Measurements from ENCODE around the gene TMEM270. TPM values are rescaled to one million over a fixed set of nuclear protein-coding genes. Genes with fewer than 3 reads are reported as not detected.

The TMEM270 gene
- total RNA-seq, 2 donors from 2014 or later = not detected

DNA sequence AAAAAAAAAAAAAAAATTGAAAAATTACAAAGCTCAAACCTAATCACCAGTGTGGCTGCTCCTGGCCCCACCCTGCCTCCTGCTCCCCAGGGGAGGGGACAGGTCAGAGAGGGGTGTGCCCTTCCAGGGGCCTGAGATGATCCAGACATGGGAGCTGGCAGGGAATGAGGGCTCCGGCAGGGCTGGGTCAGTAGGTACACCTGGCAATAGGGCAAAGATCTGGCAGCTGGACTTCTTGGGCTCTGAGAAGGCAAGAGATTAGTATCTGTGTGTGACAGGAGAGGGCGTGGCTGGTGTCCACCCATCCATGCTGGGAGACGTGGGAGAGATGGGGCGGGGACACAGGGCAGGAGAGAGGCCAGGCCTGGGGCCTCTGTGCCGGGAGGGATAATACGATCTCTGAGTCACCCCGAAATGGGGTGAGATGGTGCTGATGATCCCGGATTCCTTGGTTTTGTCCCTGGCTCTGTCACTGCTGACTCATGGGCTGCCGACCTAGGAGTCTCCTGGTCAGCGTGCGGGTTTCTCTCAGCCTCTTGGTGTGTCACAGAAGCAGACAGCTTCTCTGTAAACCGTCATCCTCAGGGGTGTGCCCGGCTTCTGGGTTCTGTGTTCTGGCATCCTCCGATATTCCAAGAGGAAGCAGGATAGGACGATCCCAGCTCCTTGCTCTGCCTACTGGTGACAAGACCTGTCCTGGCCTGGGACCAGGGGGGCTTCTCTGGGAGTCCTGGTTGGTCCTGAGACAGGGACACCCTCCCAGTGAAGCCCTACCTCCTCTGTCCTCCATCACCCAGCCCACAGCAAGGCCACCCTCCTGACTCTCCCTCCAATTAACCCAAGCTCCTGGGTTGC, 38.4 kb upstream of the TMEM270 start:
- H3K4me1 ChIP-seq (ENCODE audit: control insufficient read depth, insufficient read depth, low read length) = no peaks in the 10 kb centered on the region
- no peak overlapping the region for H3K27ac ChIP-seq (ENCODE audit: low read depth, low read length)
- peak; percentile 67 for DNase-seq
- Mint-ChIP-seq H3K27ac (no peak overlapping the region), H3K9me3 (no peaks in the 10 kb centered on the region), H3K27me3 (ENCODE audit: insufficient read depth) (peaks cover 14% of the 10 kb centered on the region), H3K4me3 (no peak overlapping the region), H3K36me3 (ENCODE audit: low read depth) (no peaks in the 10 kb centered on the region), H3K4me1 (peaks cover 4% of the 10 kb centered on the region)
- H3K4me3 ChIP-seq (ENCODE audit: low read length) = no peak overlapping the region
- TF ChIP-seq, protein P1, sequence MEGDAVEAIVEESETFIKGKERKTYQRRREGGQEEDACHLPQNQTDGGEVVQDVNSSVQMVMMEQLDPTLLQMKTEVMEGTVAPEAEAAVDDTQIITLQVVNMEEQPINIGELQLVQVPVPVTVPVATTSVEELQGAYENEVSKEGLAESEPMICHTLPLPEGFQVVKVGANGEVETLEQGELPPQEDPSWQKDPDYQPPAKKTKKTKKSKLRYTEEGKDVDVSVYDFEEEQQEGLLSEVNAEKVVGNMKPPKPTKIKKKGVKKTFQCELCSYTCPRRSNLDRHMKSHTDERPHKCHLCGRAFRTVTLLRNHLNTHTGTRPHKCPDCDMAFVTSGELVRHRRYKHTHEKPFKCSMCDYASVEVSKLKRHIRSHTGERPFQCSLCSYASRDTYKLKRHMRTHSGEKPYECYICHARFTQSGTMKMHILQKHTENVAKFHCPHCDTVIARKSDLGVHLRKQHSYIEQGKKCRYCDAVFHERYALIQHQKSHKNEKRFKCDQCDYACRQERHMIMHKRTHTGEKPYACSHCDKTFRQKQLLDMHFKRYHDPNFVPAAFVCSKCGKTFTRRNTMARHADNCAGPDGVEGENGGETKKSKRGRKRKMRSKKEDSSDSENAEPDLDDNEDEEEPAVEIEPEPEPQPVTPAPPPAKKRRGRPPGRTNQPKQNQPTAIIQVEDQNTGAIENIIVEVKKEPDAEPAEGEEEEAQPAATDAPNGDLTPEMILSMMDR (conservative IDR thresholded peaks at IDR 0.05) = no peak
- no peaks in the 10 kb centered on the region for H3K36me3 ChIP-seq (ENCODE audit: control insufficient read depth, insufficient read depth, low read length)
- no peaks in the 10 kb centered on the region for H3K9me3 ChIP-seq (ENCODE audit: control insufficient read depth, low read length)
- H3K27me3 ChIP-seq (ENCODE audit: control insufficient read depth, insufficient read depth, low read length, poor library complexity, severe bottlenecking) = no peaks in the 10 kb centered on the region
- 81% methylated on average over 4 to 15 of the region's 15 CpGs for WGBS, 2 experiments (ENCODE audit: insufficient coverage in 1 of 2, insufficient read length in 1 of 2)
- no peak overlapping the region for H3K9ac ChIP-seq (ENCODE audit: extremely low read depth, low read length, poor library complexity, severe bottlenecking)

DNA sequence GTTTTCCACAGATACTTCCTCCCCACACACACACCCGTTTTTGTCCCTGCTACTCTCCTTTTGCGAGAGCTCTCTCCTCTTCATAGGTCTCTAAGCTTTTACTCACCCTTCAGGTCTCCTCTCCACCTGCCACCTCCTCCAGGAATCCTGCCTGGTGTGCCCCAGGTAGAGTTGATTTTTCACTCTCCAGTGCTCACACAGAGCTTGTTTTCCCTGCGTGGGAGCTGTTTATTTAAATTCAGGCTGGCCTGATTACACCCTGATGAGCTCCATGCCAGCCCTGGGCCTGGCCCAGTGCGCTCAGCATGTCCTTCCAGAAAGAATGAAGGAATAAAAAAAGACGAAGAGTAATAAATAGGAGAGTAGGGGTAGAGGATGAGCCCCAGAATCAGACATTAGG, 37.7 kb upstream of the TMEM270 start:
- Histone ChIP-seq H3K9ac (ENCODE audit: extremely low read depth, low read length, poor library complexity, severe bottlenecking) (no peak overlapping the region), H3K27me3 (ENCODE audit: control insufficient read depth, insufficient read depth, low read length, poor library complexity, severe bottlenecking) (no peaks in the 10 kb centered on the region), H3K36me3 (ENCODE audit: control insufficient read depth, insufficient read depth, low read length) (no peaks in the 10 kb centered on the region), H3K4me3 (ENCODE audit: low read length) (no peak overlapping the region), H3K9me3 (ENCODE audit: control insufficient read depth, low read length) (no peaks in the 10 kb centered on the region), H3K27ac (ENCODE audit: low read depth, low read length) (no peak overlapping the region), H3K4me1 (ENCODE audit: control insufficient read depth, insufficient read depth, low read length) (peaks cover 3% of the 10 kb centered on the region)
- Mint-ChIP-seq H3K4me1 (peaks cover 10% of the 10 kb centered on the region), H3K36me3 (ENCODE audit: low read depth) (no peaks in the 10 kb centered on the region), H3K27me3 (ENCODE audit: insufficient read depth) (peaks cover 14% of the 10 kb centered on the region), H3K4me3 (no peak overlapping the region), H3K27ac (no peak overlapping the region), H3K9me3 (no peaks in the 10 kb centered on the region)
- TF ChIP-seq, protein P1 (conservative IDR thresholded peaks at IDR 0.05) = no peak
- DNase-seq = peak; percentile 35
- WGBS, 2 experiments (ENCODE audit: insufficient coverage in 1 of 2, insufficient read length in 1 of 2) = 81 to 88% methylated on average over 5 of the region's 5 CpGs

DNA sequence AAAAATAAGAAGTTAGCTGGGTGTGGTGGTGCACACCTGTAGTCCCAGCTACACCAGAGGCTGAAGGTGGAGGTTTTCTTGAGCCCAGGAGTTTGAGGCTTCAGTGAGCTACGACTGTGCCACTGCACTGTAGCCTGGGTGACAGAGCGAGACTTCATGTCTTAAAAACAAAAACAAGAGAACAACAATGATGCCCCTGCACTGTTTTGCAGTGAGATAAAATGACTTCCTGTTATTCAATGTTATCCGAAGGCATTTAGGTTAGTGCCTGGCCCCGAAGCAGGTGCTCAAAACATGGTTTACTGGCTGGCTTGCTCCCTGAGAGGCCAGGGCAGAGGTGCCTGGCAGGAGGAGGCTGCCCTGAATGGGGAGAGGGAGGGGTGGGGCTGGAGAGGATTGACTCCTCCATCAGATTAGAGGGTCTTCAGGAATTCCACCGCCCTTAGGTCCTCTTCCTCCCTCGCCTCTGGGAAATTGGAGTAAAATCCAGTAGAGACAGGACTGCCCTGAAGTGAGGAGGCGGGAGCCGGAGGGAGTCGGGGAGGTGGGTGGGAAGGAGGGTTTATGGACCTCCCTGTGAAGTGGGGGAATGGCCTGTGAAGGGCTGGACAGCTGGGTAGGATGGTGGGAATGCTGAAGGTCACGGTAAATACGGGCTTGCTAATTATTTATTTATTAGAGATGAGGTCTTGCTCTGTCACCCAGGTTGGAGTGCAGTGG, 36.9 kb upstream of the TMEM270 start:
- no peak overlapping the region for H3K27ac Mint-ChIP-seq
- 89 to 90% methylated on average over 8 to 11 of the region's 11 CpGs for WGBS, 2 experiments (ENCODE audit: insufficient coverage in 1 of 2, insufficient read length in 1 of 2)
- Histone ChIP-seq H3K4me3 (ENCODE audit: low read length) (no peak overlapping the region), H3K36me3 (ENCODE audit: control insufficient read depth, insufficient read depth, low read length) (no peaks in the 10 kb centered on the region), H3K27ac (ENCODE audit: low read depth, low read length) (no peak overlapping the region), H3K27me3 (ENCODE audit: control insufficient read depth, insufficient read depth, low read length, poor library complexity, severe bottlenecking) (no peaks in the 10 kb centered on the region), H3K9me3 (ENCODE audit: control insufficient read depth, low read length) (no peaks in the 10 kb centered on the region), H3K4me1 (ENCODE audit: control insufficient read depth, insufficient read depth, low read length) (peaks cover 3% of the 10 kb centered on the region), H3K9ac (ENCODE audit: extremely low read depth, low read length, poor library complexity, severe bottlenecking) (no peak overlapping the region)
- H3K36me3 Mint-ChIP-seq (ENCODE audit: low read depth) = no peaks in the 10 kb centered on the region
- TF ChIP-seq, protein P1 (conservative IDR thresholded peaks at IDR 0.05) = no peak
- H3K27me3 Mint-ChIP-seq (ENCODE audit: insufficient read depth) = peaks cover 14% of the 10 kb centered on the region
- H3K9me3 Mint-ChIP-seq = no peaks in the 10 kb centered on the region
- H3K4me3 Mint-ChIP-seq = no peak overlapping the region
- H3K4me1 Mint-ChIP-seq = peaks cover 15% of the 10 kb centered on the region
- peak; percentile 42 for DNase-seq

Data from endodermal cell (in vitro differentiated cells).